Mesendoderm (in vitro differentiated cells): ENCODE results near the gene SLX1B.
"Not testable (repeated sequence)": the region's sequence is repeated elsewhere in the genome, so short reads cannot be mapped to it uniquely, and the experiment has no call there.

ENCODE experiments used
- DNase-seq: peaks from one replicate; pipeline ENCODE4 v3.0.0; 2013
- H2AK5ac ChIP-seq: 2 replicates; pipeline ENCODE4 v1.6.1; 2013; ENCODE audit warnings: low read length, inconsistent platforms
- H2BK120ac ChIP-seq: 2 replicates; pipeline ENCODE4 v1.6.1; 2013; ENCODE audit warnings: low read depth, mild to moderate bottlenecking, low read length, moderate library complexity, mixed read lengths
- H2BK15ac ChIP-seq: replicated peaks from 2 replicates; pipeline ENCODE4 v1.6.1; 2013; ENCODE audit warnings: low read depth, mild to moderate bottlenecking, moderate library complexity
- H2BK5ac ChIP-seq: 2 replicates; pipeline ENCODE4 v1.6.1; 2013; ENCODE audit warnings: low read length, inconsistent platforms
- H3K18ac ChIP-seq: 2 replicates; pipeline ENCODE4 v1.6.1; 2013; ENCODE audit warnings: mild to moderate bottlenecking, low read length, mixed read lengths
- H3K23ac ChIP-seq: one replicate; pipeline ENCODE4 v1.6.1; 2013; ENCODE audit warnings: low read length
- H3K27ac ChIP-seq: 2 replicates; pipeline ENCODE4 v1.5.1; 2013; ENCODE audit warnings: low read depth, mild to moderate bottlenecking, inconsistent platforms, low read length, moderate library complexity
- H3K27me3 ChIP-seq: 2 replicates; pipeline ENCODE4 v1.6.1; 2013; ENCODE audit warnings: low read length, control low read depth, mild to moderate bottlenecking, inconsistent platforms; ENCODE audit not compliant: insufficient read depth, poor library complexity
- H3K36me3 ChIP-seq: 2 replicates; pipeline ENCODE4 v1.6.1; 2013; ENCODE audit warnings: low read length, inconsistent platforms; ENCODE audit not compliant: control insufficient read depth, insufficient read depth
- H3K4ac ChIP-seq: one replicate; pipeline ENCODE4 v1.6.1; 2013; ENCODE audit warnings: low read depth, mild to moderate bottlenecking, low read length, moderate library complexity
- H3K4me1 ChIP-seq: 2 replicates; pipeline ENCODE4 v1.6.1; 2013; ENCODE audit warnings: low read depth, low read length, inconsistent platforms; ENCODE audit not compliant: control insufficient read depth
- H3K4me2 ChIP-seq: 2 replicates; pipeline ENCODE4 v1.6.1; 2013; ENCODE audit warnings: low read length
- H3K4me3 ChIP-seq: 2 replicates; pipeline ENCODE4 v1.5.1; 2013; ENCODE audit warnings: mild to moderate bottlenecking, low read length
- H3K56ac ChIP-seq: one replicate; pipeline ENCODE4 v1.6.1; 2013; ENCODE audit warnings: low read length
- H3K79me1 ChIP-seq: 2 replicates; pipeline ENCODE4 v1.6.1; 2013; ENCODE audit warnings: low read length, inconsistent platforms
- H3K79me2 ChIP-seq: 2 replicates; pipeline ENCODE4 v1.6.1; 2013; ENCODE audit warnings: mild to moderate bottlenecking, low read length; ENCODE audit not compliant: control insufficient read depth, insufficient read depth
- H3K9ac ChIP-seq: 2 replicates; pipeline ENCODE4 v1.6.1; 2013; ENCODE audit warnings: low read length, inconsistent platforms
- H4K5ac ChIP-seq: one replicate; pipeline ENCODE4 v1.6.1; 2013; ENCODE audit warnings: low read length
- H4K8ac ChIP-seq: one replicate; pipeline ENCODE4 v1.6.1; 2013; ENCODE audit warnings: low read depth, mild to moderate bottlenecking, control low read depth, low read length, moderate library complexity
- WGBS: extraction: QIAGEN DNeasy Blood & Tissue Kit; methylation state at CpG from one replicate; pipeline ENCODE4 v1.1.7; 2013; ENCODE audit warnings: low lambda C conversion rate, missing lambda C conversion rate; ENCODE audit not compliant: insufficient coverage; ENCODE audit errors: extremely low coverage; 5-methylcytosine and 5-hydroxymethylcytosine counted together

Gene SLX1B

GRCh38 chr16:29467654-29468366, 13.5 kb downstream of the SLX1B start:
- H3K4me1 ChIP-seq, H3K27ac ChIP-seq, H3K27me3 ChIP-seq, H4K5ac ChIP-seq, H3K79me2 ChIP-seq, H3K23ac ChIP-seq, H3K4ac ChIP-seq, H3K36me3 ChIP-seq, H3K4me3 ChIP-seq, DNase-seq, H3K56ac ChIP-seq, H3K18ac ChIP-seq, H3K9ac ChIP-seq, H3K4me2 ChIP-seq, H2AK5ac ChIP-seq, H2BK5ac ChIP-seq, H2BK120ac ChIP-seq, H3K79me1 ChIP-seq, H4K8ac ChIP-seq, H2BK15ac ChIP-seq: not testable (repeated sequence)
- no CpG with 5 or more reads among the region's 10 CpGs for WGBS

GRCh38 chr16:29469660-29470059, 15.3 kb downstream of the SLX1B start:
- not testable (repeated sequence) for H3K23ac ChIP-seq, H3K27me3 ChIP-seq, DNase-seq, H3K36me3 ChIP-seq, H3K56ac ChIP-seq, H3K79me1 ChIP-seq, H3K4me2 ChIP-seq, H3K4me3 ChIP-seq, H2BK15ac ChIP-seq, H3K79me2 ChIP-seq, H3K4ac ChIP-seq, H3K27ac ChIP-seq, H4K5ac ChIP-seq, H4K8ac ChIP-seq, H2AK5ac ChIP-seq, H3K9ac ChIP-seq, H2BK120ac ChIP-seq, H3K18ac ChIP-seq, H3K4me1 ChIP-seq, H2BK5ac ChIP-seq
- WGBS: no CpG with 5 or more reads among the region's 6 CpGs

GRCh38 chr16:29472065-29472464, 17.7 kb downstream of the SLX1B start:
- no CpG with 5 or more reads among the region's 4 CpGs for WGBS
- not testable (repeated sequence) for H3K36me3 ChIP-seq, H2BK120ac ChIP-seq, H3K4me1 ChIP-seq, H3K4ac ChIP-seq, H4K8ac ChIP-seq, H2BK5ac ChIP-seq, H3K27me3 ChIP-seq, H3K79me1 ChIP-seq, H3K79me2 ChIP-seq, H2AK5ac ChIP-seq, H3K4me2 ChIP-seq, H3K56ac ChIP-seq, H4K5ac ChIP-seq, H3K9ac ChIP-seq, H3K18ac ChIP-seq, DNase-seq, H3K23ac ChIP-seq, H3K27ac ChIP-seq, H2BK15ac ChIP-seq, H3K4me3 ChIP-seq

GRCh38 chr16:29482276-29482675, 27.9 kb downstream of the SLX1B start:
- not testable (repeated sequence) for H2AK5ac ChIP-seq, H2BK5ac ChIP-seq, H2BK15ac ChIP-seq, H3K27ac ChIP-seq, H3K4me2 ChIP-seq, H3K4me1 ChIP-seq, H4K5ac ChIP-seq, H3K79me1 ChIP-seq, H4K8ac ChIP-seq, H3K36me3 ChIP-seq, H3K4me3 ChIP-seq, H3K79me2 ChIP-seq, H3K9ac ChIP-seq, H3K27me3 ChIP-seq, H3K4ac ChIP-seq, DNase-seq, H2BK120ac ChIP-seq, H3K23ac ChIP-seq, H3K18ac ChIP-seq, H3K56ac ChIP-seq
- no CpG with 5 or more reads among the region's 12 CpGs for WGBS

- H3K36me3 ChIP-seq, DNase-seq, H2BK5ac ChIP-seq, H3K4me1 ChIP-seq, H4K5ac ChIP-seq, H3K18ac ChIP-seq, H3K79me2 ChIP-seq, H3K56ac ChIP-seq, H3K4ac ChIP-seq, H3K27me3 ChIP-seq, H4K8ac ChIP-seq, H3K9ac ChIP-seq, H3K4me2 ChIP-seq, H3K79me1 ChIP-seq, H3K23ac ChIP-seq, H3K4me3 ChIP-seq, H2BK120ac ChIP-seq, H3K27ac ChIP-seq, H2AK5ac ChIP-seq, H2BK15ac ChIP-seq: not testable (repeated sequence)
- no CpG with 5 or more reads among the region's 6 CpGs for WGBS
Measured at GRCh38 chr16:29506308-29506707, 52.0 kb downstream of the SLX1B start, which contains the start of gene NPIPB12. TSS of gene NPIPB12 (minus strand) at chr16:29506408.
